Left kidney (tissue), 8 donors: ENCODE measurements around the gene KRTDAP. TPM values are rescaled to one million over a fixed set of nuclear protein-coding genes. Genes with fewer than 3 reads are reported as not detected.

ENCODE experiments used
- DNase-seq: peaks from one replicate; pipeline ENCODE4 v3.0.0-alpha.2; 2013
- long read RNA-seq, 8 donors: transcript quantifications; one replicate each; lab custom pipeline, GENCODE V29; 2026
- polyA plus RNA-seq: library from polyadenylated mRNA; unstranded; fragments of 120-200 nt; gene quantifications from one replicate; pipeline ENCODE4 v1.2.1, GENCODE V29; 2013; ENCODE audit not compliant: insufficient read length

Gene KRTDAP, protein sequence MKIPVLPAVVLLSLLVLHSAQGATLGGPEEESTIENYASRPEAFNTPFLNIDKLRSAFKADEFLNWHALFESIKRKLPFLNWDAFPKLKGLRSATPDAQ
- polyA plus RNA-seq, result 0.52 TPM
- long read RNA-seq, donor 1, result 0 reads
- long read RNA-seq, donor 2, result 0 reads
- long read RNA-seq, donor 3, result 0 reads
- long read RNA-seq, donor 4, partial matches to known transcripts, result 0 of 1 reads
- long read RNA-seq, donor 4, other reads (novel, unspliced or antisense), result 0 of 1 reads
- long read RNA-seq, donor 5, result 0 reads
- long read RNA-seq, donor 6, result 0 reads
- long read RNA-seq, donor 7, result 0 reads
- long read RNA-seq, donor 8, result 0 reads

DNA sequence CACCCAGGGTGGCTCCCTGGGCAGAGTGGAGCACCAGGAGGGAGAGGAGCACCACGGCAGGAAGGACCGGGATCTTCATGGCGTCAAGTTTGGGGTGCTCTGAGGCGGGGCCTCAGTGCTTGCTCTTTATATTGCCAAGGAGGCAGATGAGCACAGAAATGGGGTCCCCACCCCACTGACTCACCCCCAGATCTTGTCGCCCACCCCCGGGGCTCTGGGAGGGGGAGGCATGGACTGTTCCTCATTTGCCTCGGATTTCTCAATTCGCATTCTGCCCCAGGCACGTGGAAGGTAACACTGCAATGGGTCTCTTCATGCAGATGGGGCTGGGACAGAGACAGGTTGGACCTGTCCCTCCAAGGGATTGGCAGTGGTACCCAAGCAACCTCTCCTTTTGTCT is at the start of gene KRTDAP:
Gene KRTDAP (minus strand): TSS at position 101 of the 400 bp plus-strand sequence. CDS start 22 bp downstream, at position 79.
- DNase-seq, result no peak

DNA sequence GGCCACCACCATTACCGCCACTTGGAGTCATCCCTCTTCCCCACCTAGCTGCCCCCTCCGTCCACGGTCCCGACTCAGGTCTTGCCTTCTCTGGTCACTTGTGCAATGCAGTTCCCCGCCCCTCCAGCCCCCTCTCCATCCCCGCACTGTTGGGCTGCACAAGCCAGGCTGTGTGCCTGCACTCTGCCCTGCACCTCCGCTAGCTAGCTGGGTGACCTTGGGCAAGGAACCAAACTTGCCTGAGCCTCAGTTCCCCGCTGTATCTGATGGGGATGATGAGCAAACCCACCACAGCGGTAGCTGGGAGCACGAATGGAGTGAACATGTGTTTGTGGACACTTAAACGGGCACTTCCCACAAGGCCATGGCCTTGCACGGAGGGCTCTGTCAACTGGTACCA is 49.6 kb upstream of the KRTDAP start:
- DNase-seq, result no peak

DNA sequence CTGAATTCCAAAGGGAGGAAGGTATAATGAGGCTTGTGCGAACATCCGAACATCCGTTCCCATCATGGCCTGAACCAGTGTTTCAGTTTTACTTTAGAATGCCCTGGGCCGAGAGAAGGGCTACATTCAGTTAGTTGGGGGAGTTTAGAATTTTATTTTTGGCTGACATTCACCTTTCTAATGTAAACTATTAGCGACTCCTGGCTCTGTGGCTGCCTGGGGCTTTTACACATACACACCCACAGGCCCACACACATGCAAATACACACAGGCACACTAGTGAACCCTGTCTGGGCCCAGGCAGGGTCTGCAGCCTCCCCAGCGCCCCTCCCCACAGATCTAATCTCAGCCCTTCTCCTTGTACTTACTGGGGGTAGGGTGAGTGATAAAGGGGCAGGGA is 49.0 kb upstream of the KRTDAP start:
- DNase-seq, result no peak

DNA sequence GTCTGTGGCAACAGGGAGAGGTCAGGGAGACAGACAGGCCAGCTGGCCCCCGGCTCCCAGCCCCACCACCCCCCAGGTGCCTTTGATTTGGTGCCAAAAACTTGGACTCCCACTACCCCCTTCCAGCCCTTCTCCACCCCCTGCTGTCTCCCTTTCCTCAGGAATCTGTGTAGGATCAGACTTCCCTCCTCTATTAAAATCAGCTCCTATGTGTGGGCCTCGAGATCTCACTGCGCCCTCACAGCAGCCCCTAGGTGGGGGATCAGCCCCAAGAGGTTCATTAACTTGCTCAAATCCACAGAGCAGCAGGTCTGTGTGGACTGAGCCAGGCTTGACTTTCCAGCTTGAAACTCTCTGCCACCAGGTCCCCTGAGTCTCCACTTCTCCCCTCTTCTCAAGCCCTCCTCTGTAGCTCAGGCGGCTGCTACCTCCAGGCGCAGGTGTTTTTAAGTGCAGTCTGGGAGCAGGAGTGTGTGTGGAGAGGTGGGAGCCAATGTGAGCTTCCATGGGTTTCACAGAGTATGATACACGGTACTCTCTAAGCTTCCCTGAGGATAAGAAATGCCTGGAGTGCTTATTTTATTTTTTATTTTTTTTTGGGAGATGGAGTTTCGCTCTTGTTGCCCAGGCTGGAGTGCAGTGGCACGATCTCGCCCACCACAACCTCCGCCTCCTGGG is 44.7 kb upstream of the KRTDAP start:
- DNase-seq, result no peak

DNA sequence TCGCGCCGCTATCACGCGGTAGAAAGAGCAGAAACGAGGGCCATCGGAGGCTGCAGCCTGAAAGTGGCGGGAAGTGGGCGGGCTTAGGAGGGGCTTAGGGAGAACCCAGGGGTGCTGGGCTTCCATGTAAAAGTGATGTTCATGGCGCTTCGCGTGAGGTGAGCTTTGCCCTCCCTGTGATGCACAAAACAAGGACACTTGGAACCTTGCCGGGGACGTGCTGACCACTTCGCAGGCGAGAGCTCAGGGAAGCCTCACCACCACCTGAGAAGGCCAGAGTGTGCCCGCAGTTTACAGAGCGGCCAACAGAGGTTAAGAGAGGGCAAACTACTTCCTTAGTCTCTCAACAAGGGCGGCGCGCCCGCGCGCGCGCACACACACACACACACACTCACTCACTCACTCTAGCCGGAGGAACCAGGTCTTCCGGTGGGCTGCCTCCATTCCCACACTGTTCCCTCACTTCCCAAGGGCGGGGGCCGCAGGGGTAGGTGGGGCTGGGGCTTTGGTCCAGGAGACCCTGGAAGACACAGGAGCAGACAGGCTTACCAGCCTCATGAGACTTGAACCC is 43.6 kb upstream of the KRTDAP start:
- no peak for DNase-seq

DNA sequence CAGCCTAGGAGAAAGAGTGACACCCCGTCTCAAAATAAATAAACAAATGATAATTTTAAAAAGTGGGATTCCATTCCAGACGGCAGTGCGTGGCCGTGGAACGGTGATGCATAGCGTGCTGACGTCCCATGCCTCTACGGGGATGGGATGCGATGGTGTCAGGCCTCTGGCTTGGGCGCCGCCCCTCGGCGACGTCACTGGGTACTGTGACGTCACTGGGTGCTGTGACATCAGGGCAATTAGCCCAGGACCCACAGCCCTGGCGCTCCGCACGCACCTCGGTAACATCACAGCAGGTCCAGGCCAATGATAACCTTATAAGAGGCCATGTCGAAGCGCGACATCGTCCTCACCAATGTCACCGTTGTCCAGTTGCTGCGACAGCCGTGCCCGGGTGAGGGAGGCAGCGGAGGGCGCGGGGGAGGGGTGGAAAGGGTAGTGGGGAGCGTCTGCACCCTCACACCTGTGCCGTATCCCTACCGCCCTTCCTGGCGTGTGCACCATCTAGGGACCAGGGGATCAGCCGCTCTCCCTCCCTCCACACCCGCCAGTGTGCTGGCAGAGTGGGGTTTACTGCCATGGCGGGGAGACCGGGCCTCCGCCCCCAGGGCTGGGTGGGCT is 43.0 kb upstream of the KRTDAP start, which contains the start of gene GAPDHS:
Gene GAPDHS (plus strand): TSS at position 256 of the 621 bp plus-strand sequence. CDS start 72 bp downstream, at position 328.
- no peak for DNase-seq

DNA sequence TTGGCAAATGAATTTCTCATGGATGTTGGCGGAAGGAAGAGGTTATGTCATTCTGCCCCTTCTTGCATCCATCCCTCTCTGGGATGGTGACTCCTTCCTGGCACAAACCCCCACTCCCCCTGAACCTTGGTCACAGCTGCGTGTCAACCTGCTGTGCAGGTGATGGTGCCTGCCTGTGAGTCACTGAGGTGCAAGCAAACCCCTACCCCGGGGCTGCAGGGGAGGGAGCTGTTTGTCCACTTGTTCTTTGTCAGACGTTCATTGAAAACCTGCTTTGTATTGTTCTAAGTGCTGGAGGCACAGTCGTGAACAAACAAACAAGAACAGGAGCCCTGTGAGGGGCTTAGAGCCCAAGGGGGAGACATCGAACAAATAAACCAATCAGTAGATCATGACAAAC is 41.0 kb upstream of the KRTDAP start:
- DNase-seq, result no peak

DNA sequence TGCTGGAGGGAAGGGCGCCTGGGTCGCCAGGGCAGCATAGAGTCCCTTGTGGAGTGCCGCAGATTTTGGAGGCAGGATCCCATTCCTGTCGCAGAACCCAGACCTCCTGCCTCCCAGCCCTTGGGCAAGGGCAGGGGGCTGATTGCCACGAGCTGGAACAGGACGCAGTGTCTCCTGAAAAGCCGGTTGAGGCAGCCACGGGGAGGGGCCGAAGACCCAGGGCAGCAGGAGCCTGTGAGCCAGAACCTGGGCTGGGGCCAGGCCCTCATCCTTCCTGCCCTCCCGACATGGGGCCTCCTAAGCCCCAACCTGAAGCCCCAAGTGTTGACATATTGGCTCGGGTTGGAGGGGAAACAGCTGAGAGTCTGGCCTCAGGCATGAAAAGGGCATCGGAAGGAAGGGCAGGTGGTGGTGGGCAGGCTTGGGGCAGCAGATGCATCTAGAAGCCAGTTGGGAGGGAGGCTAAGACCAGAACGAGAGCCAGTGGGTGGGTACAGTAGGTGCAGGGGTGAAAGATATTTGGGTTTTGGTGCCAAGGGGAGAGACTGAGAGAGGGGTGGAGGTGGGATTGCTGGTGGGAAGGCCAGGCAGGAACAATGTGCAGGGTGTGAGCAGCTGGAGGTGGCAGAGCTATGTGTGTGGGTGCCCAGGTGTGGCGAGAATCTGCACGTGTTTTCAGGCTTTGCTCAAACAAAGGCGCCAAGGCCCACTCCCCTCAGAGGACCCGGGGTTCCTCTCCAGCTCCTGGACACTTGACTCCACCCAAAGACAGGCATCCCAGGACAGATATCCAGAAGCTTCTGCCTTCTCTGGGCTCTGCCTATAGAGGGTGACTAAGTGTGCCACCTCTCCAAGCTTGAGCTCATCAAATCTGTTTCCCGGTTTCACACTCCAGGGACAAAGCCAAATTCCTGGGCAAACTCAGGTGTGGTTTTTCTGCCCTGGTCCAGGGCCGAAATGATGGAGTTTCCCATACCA is 39.3 kb upstream of the KRTDAP start:
- DNase-seq, result no peak

DNA sequence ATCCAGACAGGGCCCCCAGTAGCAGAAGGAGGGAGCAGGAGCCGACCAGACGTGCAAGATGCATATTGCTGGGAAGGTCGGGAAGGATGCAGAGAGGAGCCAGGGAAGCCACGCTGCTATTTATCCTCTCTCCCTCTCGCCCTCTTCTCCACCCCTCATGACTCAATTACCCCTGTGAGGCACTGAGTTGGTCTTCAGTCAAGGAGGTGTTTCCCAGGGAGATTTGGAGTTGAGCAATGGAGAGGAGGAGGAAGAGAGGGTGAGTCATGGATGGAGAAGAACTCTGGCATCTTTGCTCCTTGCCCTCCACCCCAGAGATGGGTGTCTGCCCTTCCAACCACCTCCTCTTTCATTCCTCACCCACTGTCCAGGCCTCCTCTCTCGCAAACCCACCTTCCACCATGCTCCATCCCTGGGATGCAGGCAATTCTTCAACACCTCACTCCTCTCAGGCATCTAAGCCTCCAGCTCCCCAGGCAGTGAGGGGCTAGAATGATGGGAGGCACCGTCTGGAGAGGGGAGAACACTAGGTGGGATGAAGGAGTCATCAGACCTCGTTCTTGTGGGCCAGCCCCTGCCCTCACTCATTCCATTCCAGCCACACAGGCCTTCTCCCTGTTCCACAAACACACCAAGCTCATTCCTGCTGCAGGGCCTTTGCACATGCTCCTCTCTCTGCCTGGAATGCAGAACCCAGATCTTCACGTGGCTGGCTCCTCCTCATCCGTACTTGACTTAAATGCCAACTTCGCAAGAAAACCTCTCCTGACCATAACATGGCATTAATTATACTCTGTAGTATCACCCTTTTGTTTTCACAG is 38.2 kb upstream of the KRTDAP start, which contains the start of gene SBSN:
Gene SBSN (minus strand): TSS at position 94 of the 821 bp plus-strand sequence. CDS start 30 bp downstream, at position 64.
- DNase-seq, result no peak

DNA sequence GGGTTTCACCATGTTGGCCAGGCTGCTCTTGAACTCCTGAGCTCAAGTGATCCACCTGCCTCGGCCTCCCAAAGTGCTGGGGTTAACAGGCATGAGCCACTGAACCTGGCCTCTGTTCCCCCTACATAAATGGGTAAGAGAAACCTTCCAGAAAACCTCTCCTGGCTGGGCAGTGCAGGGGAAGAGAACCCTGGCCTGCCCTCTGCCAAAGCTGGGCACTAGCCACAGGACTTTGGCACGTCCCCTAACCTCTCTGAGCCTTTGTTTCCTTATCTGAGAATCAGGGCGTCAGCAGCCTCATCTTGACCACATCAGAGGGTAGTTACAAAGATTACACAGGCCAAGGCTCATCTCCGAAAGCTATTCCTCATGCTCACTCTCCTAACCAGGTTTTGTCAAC is 35.6 kb upstream of the KRTDAP start:
- DNase-seq, result no peak

DNA sequence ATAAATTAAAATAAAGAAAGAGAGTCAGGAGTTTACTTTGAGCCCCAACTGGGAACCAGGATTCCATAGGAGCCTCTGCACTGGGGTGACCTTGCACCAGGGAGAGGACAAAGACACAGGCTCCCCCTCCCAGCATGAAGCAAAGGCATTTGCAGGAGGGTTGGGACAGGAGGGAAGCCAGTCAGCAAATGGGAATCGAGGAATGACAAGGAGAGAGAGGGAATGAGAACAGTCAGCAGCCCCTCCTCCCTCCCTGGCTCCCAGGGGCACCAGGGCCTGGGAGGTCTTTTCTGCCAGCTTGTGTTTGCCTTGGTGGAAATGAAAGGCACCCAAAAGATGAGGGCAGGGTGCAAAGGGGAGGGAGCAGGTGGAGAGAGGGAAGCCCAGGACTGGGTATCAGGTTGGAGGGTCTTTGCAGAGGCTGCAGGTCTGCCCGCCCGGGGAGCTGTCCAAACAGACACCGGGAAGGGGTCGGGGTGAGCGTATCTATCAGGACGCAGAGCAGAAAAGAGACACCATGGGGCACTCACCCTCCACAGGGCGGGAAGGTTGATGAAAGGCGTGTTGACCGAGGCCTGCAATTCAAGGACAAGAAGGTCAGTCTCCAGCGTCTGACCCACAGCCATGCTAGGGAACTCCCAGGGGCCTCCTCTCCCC is 34.0 kb upstream of the KRTDAP start:
- DNase-seq, result no peak

DNA sequence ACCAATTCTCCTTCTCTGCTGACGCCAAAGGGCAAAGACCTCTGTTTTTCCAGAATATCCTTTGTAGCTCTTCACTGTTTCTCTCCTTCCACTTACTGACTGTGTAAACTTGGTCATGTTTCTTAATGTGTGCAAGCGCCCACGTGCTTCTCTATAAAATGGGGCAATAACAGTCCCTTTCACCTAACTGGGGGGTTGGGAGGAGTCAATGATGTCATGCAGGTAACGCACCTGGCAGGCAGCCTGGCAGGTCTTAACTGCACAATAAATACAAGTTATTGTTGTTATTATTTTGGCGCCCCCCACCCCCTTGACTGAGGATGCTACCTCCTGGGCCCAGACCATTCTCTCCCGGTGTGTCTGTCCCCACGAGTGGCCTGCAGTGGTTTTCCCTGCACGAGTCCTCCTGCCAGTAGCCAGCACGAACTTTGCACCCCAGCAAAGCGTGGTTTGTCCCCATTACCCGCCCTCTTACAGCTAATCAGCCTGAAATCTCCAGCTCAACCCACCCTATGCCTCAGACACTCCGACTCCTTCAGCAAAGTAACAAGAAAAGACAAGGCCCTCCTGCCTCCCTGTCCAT is 32.6 kb upstream of the KRTDAP start:
- no peak for DNase-seq

DNA sequence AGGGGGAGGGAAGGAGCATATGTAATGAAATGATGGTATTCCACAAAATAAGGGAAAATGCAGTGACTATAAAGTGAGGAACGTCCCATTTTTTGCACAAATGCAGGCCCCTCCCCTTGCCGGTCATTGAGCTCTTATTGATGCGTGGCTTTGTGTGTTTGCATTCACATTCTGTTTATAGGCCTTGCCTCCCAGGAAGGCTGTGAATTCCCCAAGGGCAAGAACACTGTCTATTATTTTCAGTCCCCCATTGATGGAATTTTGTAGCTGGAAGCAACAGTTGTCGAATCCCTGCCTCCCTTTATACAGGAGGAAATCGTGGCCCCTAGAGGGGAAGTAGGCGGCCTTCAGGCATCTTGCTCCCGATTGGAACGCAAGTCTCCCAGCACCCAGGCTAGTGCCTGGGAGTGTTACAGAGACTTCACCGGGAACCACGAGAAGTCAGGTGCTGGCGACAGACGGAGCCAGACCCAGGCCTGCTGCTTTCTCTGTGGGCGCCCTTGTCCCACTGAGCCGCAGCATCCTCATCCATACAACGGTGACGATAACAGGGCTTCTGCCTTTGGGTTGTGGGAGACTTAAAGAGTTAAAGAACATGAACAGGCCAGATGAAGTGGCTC is 31.0 kb upstream of the KRTDAP start:
- no peak for DNase-seq

DNA sequence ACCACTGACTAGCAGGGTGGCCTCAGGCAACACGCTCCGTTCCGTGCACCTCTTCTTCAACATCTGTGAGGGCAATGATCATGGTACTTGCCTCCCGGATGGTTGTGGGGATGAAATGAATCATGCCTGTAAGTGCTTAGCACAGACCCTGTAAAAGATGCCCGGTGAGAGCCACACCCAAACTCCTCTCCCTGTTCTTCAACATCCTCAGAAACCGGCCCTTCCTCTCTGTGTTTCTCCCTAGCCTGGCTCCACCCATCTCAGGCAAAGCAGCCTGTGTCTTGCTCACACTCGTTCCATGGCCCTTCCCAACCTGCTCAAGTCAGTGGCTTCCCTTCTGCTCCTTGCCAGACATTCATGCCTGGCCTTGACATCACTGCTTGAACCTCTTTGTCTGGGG is 29.0 kb upstream of the KRTDAP start:
- no peak for DNase-seq

DNA sequence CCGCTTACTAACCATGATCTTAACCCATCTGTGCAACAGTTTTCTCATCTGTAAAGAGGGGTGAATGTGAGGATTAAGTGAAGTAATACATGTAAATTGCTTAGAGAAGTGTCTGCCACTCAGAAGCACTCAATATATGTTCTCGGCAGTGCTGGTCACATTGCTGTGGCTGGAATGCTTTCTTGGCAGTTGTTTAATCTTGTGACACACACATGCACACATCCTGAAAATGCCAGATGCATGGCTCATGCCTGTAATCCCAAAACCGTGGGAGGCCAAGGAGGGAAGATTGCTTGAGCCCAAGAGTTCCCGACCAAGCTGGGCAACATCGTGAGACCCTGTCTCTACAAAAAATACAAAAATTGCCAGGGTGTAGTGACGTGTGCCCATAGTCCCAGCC is 28.0 kb upstream of the KRTDAP start:
- DNase-seq, result no peak

DNA sequence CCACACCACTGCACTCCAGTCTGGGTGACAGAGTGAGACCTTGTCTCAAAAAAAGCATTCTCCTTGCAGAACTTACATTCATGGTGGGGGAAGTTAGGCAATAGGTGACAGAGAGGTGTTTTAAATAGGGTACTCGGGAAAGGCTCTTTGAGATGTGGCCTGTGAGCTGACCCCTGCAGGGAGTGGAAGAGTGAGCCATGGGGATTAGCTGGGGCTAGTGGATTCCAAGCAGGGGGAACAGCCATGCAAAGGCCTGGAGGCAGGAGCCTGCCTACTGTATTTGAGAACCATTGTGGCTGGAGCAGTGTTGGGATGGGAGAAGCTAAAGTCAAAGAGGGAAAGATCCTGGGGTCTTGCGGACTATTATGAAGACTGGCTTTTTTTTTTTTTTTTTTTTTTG is 27.1 kb upstream of the KRTDAP start:
- DNase-seq, result no peak

DNA sequence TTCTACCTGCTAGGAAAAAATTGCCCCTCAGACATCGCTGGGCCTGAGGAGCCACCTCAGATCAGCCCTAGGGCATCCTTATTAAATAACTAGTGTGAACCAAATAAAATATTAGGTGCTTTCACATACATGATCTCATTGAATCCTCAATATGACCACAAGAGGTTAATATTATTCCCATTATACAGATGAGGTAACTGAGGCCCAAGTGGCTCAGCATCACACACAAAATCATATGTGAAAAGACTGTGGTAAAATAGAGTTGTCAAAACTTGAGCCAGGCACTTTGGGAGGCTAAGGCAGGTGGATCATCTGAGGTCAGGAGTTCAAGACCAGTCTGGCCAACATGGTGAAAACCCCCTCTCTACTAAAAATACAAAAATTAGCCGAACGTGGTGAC is 26.0 kb upstream of the KRTDAP start:
- DNase-seq, result no peak

DNA sequence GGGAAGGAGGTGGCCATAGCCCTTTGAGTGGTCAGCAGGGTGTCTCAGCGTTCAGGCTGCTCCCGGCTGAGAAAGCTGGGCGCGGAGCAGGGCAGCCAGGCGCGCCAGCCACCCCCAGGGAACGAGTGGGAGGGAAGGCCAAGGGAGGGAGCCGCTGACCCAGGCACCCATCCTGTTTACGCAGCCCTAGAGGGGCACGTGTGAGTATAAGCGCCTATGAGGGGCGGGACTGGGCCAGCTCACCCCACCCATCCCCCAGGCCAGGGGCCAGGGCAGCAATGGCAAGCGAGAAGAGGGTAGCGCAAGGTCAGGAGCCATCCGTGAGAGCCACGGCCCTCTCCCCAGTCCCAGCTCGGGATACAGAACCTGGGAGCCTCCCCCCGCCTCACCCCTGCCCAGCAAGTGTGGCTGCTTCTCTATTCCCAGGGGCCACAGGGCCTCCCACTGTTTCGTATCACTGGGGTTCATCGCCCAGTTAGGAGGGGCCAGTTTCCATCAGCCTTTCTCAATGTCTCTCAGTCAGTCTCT is 24.1 kb upstream of the KRTDAP start:
- DNase-seq, result no peak
